ENCODE results near the gene IER2. TPM values are rescaled to one million over a fixed set of nuclear protein-coding genes. Genes with fewer than 3 reads are reported as not detected.
"Not testable (repeated sequence)": the region's sequence is repeated elsewhere in the genome, so short reads cannot be mapped to it uniquely, and the experiment has no call there.

IER2 gene
- total and polyA plus RNA-seq, 5 donors: 22.2 to 62.9 (median 34.4) TPM

- H3K4me3 ChIP-seq (ENCODE audit: low read length): no peak overlapping the region
- no peaks in the 10 kb centered on the region for H3K9me3 ChIP-seq (ENCODE audit: control insufficient read depth, low read length)
- ATAC-seq: no peak
- H3K27me3 ChIP-seq (ENCODE audit: control insufficient read depth, insufficient read depth): no peaks in the 10 kb centered on the region
- no peak overlapping the region for H3K27ac ChIP-seq (ENCODE audit: low read length)
- H3K4me1 ChIP-seq (ENCODE audit: control insufficient read depth, insufficient read depth, low read length): no peaks in the 10 kb centered on the region
- intact Hi-C loops (cut with DNase I): loop anchor here in 2 of 4 donors (5.0 to 10.0 kb wide), 2 partner anchors 71 to 74 kb away; no protein-coding TSS in a partner anchor
- peak in 1 of 3 donors; percentile 9 for DNase-seq
- WGBS: 79% methylated on average over 19 of the region's 19 CpGs
Measured at GRCh38 chr19:13190781-13191540, 40.8 kb downstream of the IER2 start.

- H3K9me3 ChIP-seq (ENCODE audit: control insufficient read depth, low read length): no peaks in the 10 kb centered on the region
- WGBS: 68% methylated on average over 11 of the region's 11 CpGs
- no peaks in the 10 kb centered on the region for H3K27me3 ChIP-seq (ENCODE audit: control insufficient read depth, insufficient read depth)
- H3K4me1 ChIP-seq (ENCODE audit: control insufficient read depth, insufficient read depth, low read length): no peaks in the 10 kb centered on the region
- no peak for DNase-seq
- H3K4me3 ChIP-seq (ENCODE audit: low read length): no peak overlapping the region
- intact Hi-C loops (cut with DNase I): loop anchor here in 1 of 4 donors (10.0 kb wide), 1 partner anchor 69 kb away; no protein-coding TSS in a partner anchor
- no peak overlapping the region for H3K27ac ChIP-seq (ENCODE audit: low read length)
- no peak for ATAC-seq
Measured at GRCh38 chr19:13195678-13196077, 45.5 kb downstream of the IER2 start.

- intact Hi-C loops (cut with DNase I): loop anchor here in 1 of 4 donors (10.0 kb wide), 1 partner anchor 66 kb away; no protein-coding TSS in a partner anchor
- no peaks in the 10 kb centered on the region for H3K9me3 ChIP-seq (ENCODE audit: control insufficient read depth, low read length)
- ATAC-seq: no peak
- H3K27me3 ChIP-seq (ENCODE audit: control insufficient read depth, insufficient read depth): no peaks in the 10 kb centered on the region
- no peaks in the 10 kb centered on the region for H3K4me1 ChIP-seq (ENCODE audit: control insufficient read depth, insufficient read depth, low read length)
- no peak overlapping the region for H3K4me3 ChIP-seq (ENCODE audit: low read length)
- WGBS: 77% methylated on average over 18 of the region's 18 CpGs
- no peak for DNase-seq
- H3K27ac ChIP-seq (ENCODE audit: low read length): no peak overlapping the region
Measured at GRCh38 chr19:13198634-13199033, 48.4 kb downstream of the IER2 start.

GRCh38 chr19:13202112-13202511, 51.9 kb downstream of the IER2 start:
- DNase-seq; H3K4me1 ChIP-seq (ENCODE audit: control insufficient read depth, insufficient read depth, low read length); H3K27me3 ChIP-seq (ENCODE audit: control insufficient read depth, insufficient read depth); H3K27ac ChIP-seq (ENCODE audit: low read length); intact Hi-C loops (cut with DNase I); H3K4me3 ChIP-seq (ENCODE audit: low read length); ATAC-seq; H3K9me3 ChIP-seq (ENCODE audit: control insufficient read depth, low read length): not testable (repeated sequence)
- WGBS: 97% methylated on average over 7 of the region's 7 CpGs

Other genes starting within 250 kb of the IER2 start
- under 1 TPM in 1 of 4 donors, not detected in 3; 0.48 TPM for gene SYCE2, start 231.1 kb upstream of the IER2 start, total RNA-seq
- gene SYCE2, start 231.1 kb upstream of the IER2 start, polyA plus RNA-seq: 0.07 TPM
- 10 to 100 TPM; 32.6 to 44.8 (median 42.9) TPM for gene FARSA, start 216.7 kb upstream of the IER2 start, total RNA-seq
- 38.7 TPM for gene FARSA, start 216.7 kb upstream of the IER2 start, polyA plus RNA-seq
- 100 to 1,000 TPM; 314 to 703 (median 631) TPM for gene CALR, start 211.8 kb upstream of the IER2 start, total RNA-seq
- 374 TPM for gene CALR, start 211.8 kb upstream of the IER2 start, polyA plus RNA-seq
- 100 to 1,000 TPM; 127 to 137 (median 133) TPM for gene RAD23A, start 204.5 kb upstream of the IER2 start, total RNA-seq
- 122 TPM for gene RAD23A, start 204.5 kb upstream of the IER2 start, polyA plus RNA-seq
- gene GADD45GIP1, start 193.2 kb upstream of the IER2 start, total RNA-seq: 10 to 100 TPM; 24.3 to 33.2 (median 29.1) TPM
- gene GADD45GIP1, start 193.2 kb upstream of the IER2 start, polyA plus RNA-seq: 64.5 TPM
- 10 to 100 TPM in 2 of 4 donors, 1 to 10 TPM in 2; 5.0 to 13.8 (median 11.1) TPM for gene DAND5, start 180.8 kb upstream of the IER2 start, total RNA-seq
- gene DAND5, start 180.8 kb upstream of the IER2 start, polyA plus RNA-seq: 7.0 TPM
- gene NFIX, start 154.9 kb upstream of the IER2 start, total RNA-seq: 100 to 1,000 TPM; 123 to 168 (median 156) TPM
- 67.4 TPM for gene NFIX, start 154.9 kb upstream of the IER2 start, polyA plus RNA-seq
- 10 to 100 TPM in 2 of 4 donors, 1 to 10 TPM in 2; 8.0 to 11.9 (median 10.1) TPM for gene LYL1, start 47.6 kb upstream of the IER2 start, total RNA-seq
- 8.0 TPM for gene LYL1, start 47.6 kb upstream of the IER2 start, polyA plus RNA-seq
- 10 to 100 TPM; 14.8 to 22.2 (median 17.5) TPM for gene TRMT1, start 33.7 kb upstream of the IER2 start, total RNA-seq
- gene TRMT1, start 33.7 kb upstream of the IER2 start, polyA plus RNA-seq: 19.9 TPM
- gene NACC1, start 32.1 kb upstream of the IER2 start, total RNA-seq: 10 to 100 TPM; 27.6 to 44.2 (median 40.2) TPM
- 40.2 TPM for gene NACC1, start 32.1 kb upstream of the IER2 start, polyA plus RNA-seq
- gene STX10, start within 50 bp of the IER2 start, total RNA-seq: 10 to 100 TPM; 30.8 to 39.8 (median 37.2) TPM
- gene STX10, start within 50 bp of the IER2 start, polyA plus RNA-seq: 47.7 TPM